Vagina (tissue), 2 donors: ENCODE results near the gene ITPR1. TPM values are rescaled to one million over a fixed set of nuclear protein-coding genes. Genes with fewer than 3 reads are reported as not detected.

Experiments used
- DNase-seq, 2 donors: peaks; one replicate each; pipeline ENCODE4 v3.0.0-alpha.2; 2017; ENCODE audit errors: extremely low spot score in 2 of 2
- H3K27ac ChIP-seq: fragments of 200-600 bp; sonication (generic); one replicate; pipeline ENCODE4 v1.5.1; 2019
- H3K27me3 ChIP-seq: fragments of 200-600 bp; sonication (generic); one replicate; pipeline ENCODE4 v1.5.1; 2019
- H3K36me3 ChIP-seq, 2 donors: fragments of 200-600 bp; sonication (generic); one replicate each; pipeline ENCODE4 v1.5.1; 2017 to 2019
- H3K4me1 ChIP-seq: fragments of 200-600 bp; sonication (generic); one replicate; pipeline ENCODE4 v1.5.1; 2019
- H3K4me3 ChIP-seq, 2 donors: fragments of 200-600 bp; sonication (generic); 1 replicate in 1 of 2; 2 replicates in 1 of 2; pipeline ENCODE4 v1.5.1; 2016 to 2019
- H3K9me3 ChIP-seq: fragments of 200-600 bp; sonication (generic); one replicate; pipeline ENCODE4 v1.5.1; 2019
- CTCF ChIP-seq, 3 experiments: fragments of 450-650 bp in 2 of 3; fragments of 200-600 bp in 1 of 3; sonication (generic) in 1 of 3; IDR thresholded peaks; one replicate each; pipeline ENCODE4 v1.5.1; 2017 to 2019; ENCODE audit warnings: antibody characterized with exemption in 3 of 3, mild to moderate bottlenecking in 2 of 3, moderate library complexity in 2 of 3
- POLR2A ChIP-seq, 2 donors: fragments of 450-650 bp; IDR thresholded peaks; one replicate each; pipeline ENCODE4 v1.6.1; 2017; ENCODE audit warnings: antibody characterized with exemption in 2 of 2, mild to moderate bottlenecking in 2 of 2, moderate library complexity in 2 of 2
- POLR2AphosphoS5 ChIP-seq, 2 donors: sonication (generic); formaldehyde crosslinking; IDR thresholded peaks; one replicate each; pipeline ENCODE4 v1.9.0; 2017; ENCODE audit warnings: antibody characterized with exemption in 2 of 2, mild to moderate bottlenecking in 2 of 2, low read depth in 1 of 2; ENCODE audit not compliant: insufficient read depth in 1 of 2
- intact Hi-C: fragments of 100-400 bp; cut with DNase I; formaldehyde crosslinking; loops from one replicate; pipeline ENCODE4 v1.15.1; 2023
- total RNA-seq: library from RNA; depleted of rRNA; stranded (reverse); fragments of >200 nt; gene quantifications from one replicate; pipeline ENCODE4 v1.2.3, GENCODE V29; 2016

ITPR1 gene
- total RNA-seq, 1 donor from 2014 or later: 108 TPM

DNA sequence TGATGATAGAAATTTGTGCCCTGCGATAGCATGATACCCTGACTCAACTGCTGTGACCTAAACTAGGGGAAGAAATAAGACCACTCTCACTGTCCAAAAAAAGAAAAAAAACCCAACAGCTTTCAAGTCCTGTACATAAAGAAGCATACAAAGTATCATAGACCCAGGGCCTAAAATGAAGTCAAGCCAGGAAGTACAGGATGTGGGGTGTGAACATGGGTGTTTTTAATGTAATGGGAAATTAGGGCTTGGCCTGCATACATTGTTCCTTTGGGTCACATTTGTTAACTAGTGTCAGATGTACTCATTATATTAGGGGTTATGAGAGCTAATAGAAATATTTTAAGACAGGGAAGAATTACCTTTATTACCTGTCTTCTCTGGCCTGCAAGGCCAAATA, 285.6 kb downstream of the ITPR1 start:
- Histone ChIP-seq H3K4me3 (no peak overlapping the region), H3K27me3 (no peaks in the 10 kb centered on the region), H3K9me3 (no peaks in the 10 kb centered on the region), H3K4me1 (peaks cover 29% of the 10 kb centered on the region), H3K36me3 (no peaks in the 10 kb centered on the region), H3K27ac (no peak overlapping the region)
- no peak for DNase-seq
- intact Hi-C loops: no loop called here
- TF ChIP-seq POLR2AphosphoS5 (IDR thresholded peaks at IDR 0.05; ENCODE audit: insufficient read depth in 1 of 2, low read depth in 1 of 2): no peak
- no peak for TF ChIP-seq POLR2A (IDR thresholded peaks at IDR 0.05)
- TF ChIP-seq CTCF (IDR thresholded peaks at IDR 0.05): no peak

GRCh38 chr3:4780545-4780957, 287.4 kb downstream of the ITPR1 start:
- H3K4me1 ChIP-seq: peaks cover 27% of the 10 kb centered on the region
- peak overlapping the region; percentile 14 for H3K27ac ChIP-seq
- intact Hi-C loops: no loop called here
- no peak for TF ChIP-seq POLR2AphosphoS5 (IDR thresholded peaks at IDR 0.05; ENCODE audit: insufficient read depth in 1 of 2, low read depth in 1 of 2)
- no peak for TF ChIP-seq POLR2A (IDR thresholded peaks at IDR 0.05)
- no peak for TF ChIP-seq CTCF (IDR thresholded peaks at IDR 0.05)
- no peaks in the 10 kb centered on the region for H3K9me3 ChIP-seq
- no peak overlapping the region for H3K4me3 ChIP-seq
- H3K36me3 ChIP-seq: peaks cover 0 to 2% of the 10 kb centered on the region in 2 donors
- no peaks in the 10 kb centered on the region for H3K27me3 ChIP-seq
- DNase-seq: no peak

- TF ChIP-seq CTCF (IDR thresholded peaks at IDR 0.05) (no peak), POLR2A (IDR thresholded peaks at IDR 0.05) (no peak), POLR2AphosphoS5 (IDR thresholded peaks at IDR 0.05; ENCODE audit: insufficient read depth in 1 of 2, low read depth in 1 of 2) (no peak)
- peaks cover 0 to 5% of the 10 kb centered on the region in 2 donors for H3K36me3 ChIP-seq
Observed at GRCh38 chr3:4782095-4782494, 288.9 kb downstream of the ITPR1 start.

DNA sequence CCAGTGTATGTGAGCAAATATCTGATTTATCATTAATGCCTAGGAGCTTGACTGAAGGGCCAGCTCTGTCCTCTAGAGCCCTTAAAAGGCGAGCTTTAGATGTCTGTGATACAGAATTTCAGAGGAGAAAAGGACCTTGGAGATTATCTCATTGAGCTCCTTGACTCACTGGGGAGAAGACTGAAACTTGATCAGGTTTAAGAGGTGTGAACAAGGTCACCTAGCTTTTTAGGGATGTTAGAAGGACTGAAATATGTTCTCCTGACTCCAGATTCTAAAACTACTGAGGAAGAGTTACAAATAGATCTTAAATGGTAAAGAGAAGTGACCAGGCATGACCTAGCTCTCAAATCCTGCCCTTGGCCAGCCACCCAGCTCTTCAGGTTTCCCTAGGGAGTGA, 292.4 kb downstream of the ITPR1 start:
- DNase-seq: no peak
- no peak overlapping the region for H3K4me3 ChIP-seq
- intact Hi-C loops: no loop called here
- no peaks in the 10 kb centered on the region for H3K27me3 ChIP-seq
- H3K36me3 ChIP-seq: peaks cover 0 to 21% of the 10 kb centered on the region in 2 donors
- H3K27ac ChIP-seq: no peak overlapping the region
- H3K9me3 ChIP-seq: no peaks in the 10 kb centered on the region
- TF ChIP-seq POLR2AphosphoS5 (IDR thresholded peaks at IDR 0.05; ENCODE audit: insufficient read depth in 1 of 2, low read depth in 1 of 2) (no peak), POLR2A (IDR thresholded peaks at IDR 0.05) (no peak), CTCF (IDR thresholded peaks at IDR 0.05) (no peak)
- peaks cover 10% of the 10 kb centered on the region for H3K4me1 ChIP-seq

More at GRCh38 chr3:4782095-4782494, 288.9 kb downstream of the ITPR1 start:
- Histone ChIP-seq H3K27ac (no peak overlapping the region), H3K27me3 (no peaks in the 10 kb centered on the region), H3K9me3 (no peaks in the 10 kb centered on the region), H3K4me3 (no peak overlapping the region), H3K4me1 (peaks cover 17% of the 10 kb centered on the region)
- intact Hi-C loops: no loop called here
- DNase-seq: no peak

GRCh38 chr3:4786431-4786830, 293.3 kb downstream of the ITPR1 start:
- TF ChIP-seq POLR2A (IDR thresholded peaks at IDR 0.05) (no peak), POLR2AphosphoS5 (IDR thresholded peaks at IDR 0.05; ENCODE audit: insufficient read depth in 1 of 2, low read depth in 1 of 2) (peak in 1 of 2 donors; percentile 66)
- Histone ChIP-seq H3K27me3 (no peaks in the 10 kb centered on the region), H3K4me1 (peaks cover 10% of the 10 kb centered on the region), H3K4me3 (no peak overlapping the region), H3K36me3 (peaks cover 0 to 26% of the 10 kb centered on the region in 2 donors), H3K27ac (no peak overlapping the region), H3K9me3 (no peaks in the 10 kb centered on the region)
- DNase-seq: no peak
- intact Hi-C loops: no loop called here
